A673 (cell line): ENCODE results near the gene SRRM1. TPM values are rescaled to one million over a fixed set of nuclear protein-coding genes. Genes with fewer than 3 reads are reported as not detected.

Experiments
- BruUV-seq: library from RNA; stranded (reverse); fragments of 400-500 nt; replicated peaks from 2 replicates; lab custom pipeline; 2021; lab: Mats Ljungman, UMichigan
- CTCF ChIA-PET: fragments of 300-600 bp; sonication (Branson Sonifier 250); formaldehyde crosslinking; loops from one replicate; lab custom pipeline; 2022; ENCODE audit warnings: antibody characterized with exemption; lab: Charles Lee
- POLR2A ChIA-PET: fragments of 300-600 bp; sonication (Branson Sonifier 250); formaldehyde crosslinking; loops from one replicate; lab custom pipeline; 2022; ENCODE audit warnings: antibody characterized with exemption; ENCODE audit not compliant: low non-redundant PET; lab: Charles Lee
- DNase-seq: peaks from one replicate; pipeline ENCODE4 v3.0.0-alpha.2; 2015; ENCODE audit warnings: low spot score
- H3K27ac ChIP-seq: fragments of 200-600 bp; sonication (generic); 2 replicates; pipeline ENCODE4 v1.5.1; 2016; ENCODE audit warnings: mixed run types, low read depth, mild to moderate bottlenecking, mixed read lengths, antibody characterized with exemption, low read length; ENCODE audit not compliant: poor library complexity, severe bottlenecking
- H3K27me3 ChIP-seq: fragments of 200-600 bp; sonication (generic); replicated peaks from 2 replicates; pipeline ENCODE4 v1.6.1; 2017; ENCODE audit warnings: mixed run types, low read depth, mild to moderate bottlenecking, mixed read lengths, antibody characterized with exemption, low read length; ENCODE audit not compliant: insufficient read depth, poor library complexity
- H3K36me3 ChIP-seq: fragments of 200-600 bp; sonication (generic); 2 replicates; pipeline ENCODE4 v1.6.1; 2016; ENCODE audit warnings: mixed run types, mild to moderate bottlenecking, mixed read lengths, antibody characterized with exemption, low read length; ENCODE audit not compliant: insufficient read depth, poor library complexity, severe bottlenecking
- H3K4me1 ChIP-seq: fragments of 200-600 bp; sonication (generic); 2 replicates; pipeline ENCODE4 v1.6.1; 2017; ENCODE audit warnings: mixed run types, mild to moderate bottlenecking, mixed read lengths, antibody characterized with exemption, low read length; ENCODE audit not compliant: insufficient read depth, poor library complexity, severe bottlenecking
- H3K4me3 ChIP-seq: fragments of 200-600 bp; sonication (generic); 2 replicates; pipeline ENCODE4 v1.5.1; 2016; ENCODE audit warnings: low read depth, mixed run types, mild to moderate bottlenecking, mixed read lengths, low read length; ENCODE audit not compliant: poor library complexity, severe bottlenecking
- H3K9me3 ChIP-seq: fragments of 200-600 bp; sonication (generic); 2 replicates; pipeline ENCODE4 v1.6.1; 2016; ENCODE audit warnings: mixed run types, low read depth, mild to moderate bottlenecking, mixed read lengths, antibody characterized with exemption, low read length; ENCODE audit not compliant: poor library complexity, severe bottlenecking
- EZH2 ChIP-seq: fragments of 200-600 bp; sonication (generic); IDR thresholded peaks from 2 replicates; pipeline ENCODE4 v1.6.1; 2017; ENCODE audit warnings: borderline replicate concordance, low read depth, mild to moderate bottlenecking, mixed read lengths, antibody characterized with exemption, low read length; ENCODE audit not compliant: poor library complexity, severe bottlenecking
- intact Hi-C: fragments of 100-400 bp; cut with micrococcal nuclease; formaldehyde crosslinking; loops from one replicate; pipeline ENCODE4 v1.10.0; 2022; ENCODE audit not compliant: unreplicated experiment
- total RNA-seq: library from RNA; stranded (reverse); gene quantifications from 2 replicates; pipeline ENCODE4 v1.2.3, GENCODE V29; 2021
- TF ChIP-seq, protein P1 (sequence below): fragments of 300-800, 200-600 bp; sonication (generic); conservative IDR thresholded peaks from 2 replicates; pipeline ENCODE4 v1.5.1; 2017; ENCODE audit warnings: low read depth, mild to moderate bottlenecking, antibody characterized with exemption, low read length, moderate library complexity, mixed read lengths

The SRRM1 gene
- total RNA-seq, 1 experiment from 2014 or later: 185 TPM

- peaks cover 3% of the 10 kb centered on the region for H3K27me3 ChIP-seq
- H3K4me3 ChIP-seq: no peak overlapping the region
- no peak for TF ChIP-seq EZH2
- TF ChIP-seq, protein P1, sequence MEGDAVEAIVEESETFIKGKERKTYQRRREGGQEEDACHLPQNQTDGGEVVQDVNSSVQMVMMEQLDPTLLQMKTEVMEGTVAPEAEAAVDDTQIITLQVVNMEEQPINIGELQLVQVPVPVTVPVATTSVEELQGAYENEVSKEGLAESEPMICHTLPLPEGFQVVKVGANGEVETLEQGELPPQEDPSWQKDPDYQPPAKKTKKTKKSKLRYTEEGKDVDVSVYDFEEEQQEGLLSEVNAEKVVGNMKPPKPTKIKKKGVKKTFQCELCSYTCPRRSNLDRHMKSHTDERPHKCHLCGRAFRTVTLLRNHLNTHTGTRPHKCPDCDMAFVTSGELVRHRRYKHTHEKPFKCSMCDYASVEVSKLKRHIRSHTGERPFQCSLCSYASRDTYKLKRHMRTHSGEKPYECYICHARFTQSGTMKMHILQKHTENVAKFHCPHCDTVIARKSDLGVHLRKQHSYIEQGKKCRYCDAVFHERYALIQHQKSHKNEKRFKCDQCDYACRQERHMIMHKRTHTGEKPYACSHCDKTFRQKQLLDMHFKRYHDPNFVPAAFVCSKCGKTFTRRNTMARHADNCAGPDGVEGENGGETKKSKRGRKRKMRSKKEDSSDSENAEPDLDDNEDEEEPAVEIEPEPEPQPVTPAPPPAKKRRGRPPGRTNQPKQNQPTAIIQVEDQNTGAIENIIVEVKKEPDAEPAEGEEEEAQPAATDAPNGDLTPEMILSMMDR: no peak
- no peaks in the 10 kb centered on the region for H3K36me3 ChIP-seq
- ChIA-PET POLR2A (no interaction called here), CTCF (no interaction called here)
- no peaks in the 10 kb centered on the region for H3K9me3 ChIP-seq
- no peak overlapping the region for H3K27ac ChIP-seq
- intact Hi-C loops: no loop called here
- BruUV-seq: no TSS peak
- H3K4me1 ChIP-seq: no peaks in the 10 kb centered on the region
- no peak for DNase-seq
These were observed 22.0 kb upstream of the SRRM1 start for GRCh38 chr1:24621121-24621520.

GRCh38 chr1:24622218-24622617 is 20.9 kb upstream of the SRRM1 start:
- CTCF ChIA-PET: no interaction called here
- no TSS peak for BruUV-seq
- no peaks in the 10 kb centered on the region for H3K4me1 ChIP-seq
- no peak overlapping the region for H3K4me3 ChIP-seq
- POLR2A ChIA-PET: no interaction called here
- H3K27me3 ChIP-seq: no peaks in the 10 kb centered on the region
- intact Hi-C loops: no loop called here
- no peak overlapping the region for H3K27ac ChIP-seq
- H3K36me3 ChIP-seq: no peaks in the 10 kb centered on the region
- no peak for DNase-seq
- H3K9me3 ChIP-seq: no peaks in the 10 kb centered on the region
- TF ChIP-seq EZH2: no peak
- TF ChIP-seq, protein P1: no peak

GRCh38 chr1:24632832-24633175 is 10.3 kb upstream of the SRRM1 start:
- CTCF ChIA-PET: no interaction called here
- intact Hi-C loops: loop anchor here (10.0 kb wide), 1 partner anchor 88 kb away; no protein-coding TSS in a partner anchor
- BruUV-seq: no TSS peak
- Histone ChIP-seq H3K27me3 (no peaks in the 10 kb centered on the region), H3K4me1 (peaks cover 4% of the 10 kb centered on the region), H3K27ac (no peak overlapping the region), H3K4me3 (no peak overlapping the region), H3K36me3 (no peaks in the 10 kb centered on the region), H3K9me3 (no peaks in the 10 kb centered on the region)
- no peak for DNase-seq
- POLR2A ChIA-PET: no interaction called here
- no peak for TF ChIP-seq EZH2
- TF ChIP-seq, protein P1: no peak
